ENCODE results near the gene LCN1.

The LCN1 gene

DNA sequence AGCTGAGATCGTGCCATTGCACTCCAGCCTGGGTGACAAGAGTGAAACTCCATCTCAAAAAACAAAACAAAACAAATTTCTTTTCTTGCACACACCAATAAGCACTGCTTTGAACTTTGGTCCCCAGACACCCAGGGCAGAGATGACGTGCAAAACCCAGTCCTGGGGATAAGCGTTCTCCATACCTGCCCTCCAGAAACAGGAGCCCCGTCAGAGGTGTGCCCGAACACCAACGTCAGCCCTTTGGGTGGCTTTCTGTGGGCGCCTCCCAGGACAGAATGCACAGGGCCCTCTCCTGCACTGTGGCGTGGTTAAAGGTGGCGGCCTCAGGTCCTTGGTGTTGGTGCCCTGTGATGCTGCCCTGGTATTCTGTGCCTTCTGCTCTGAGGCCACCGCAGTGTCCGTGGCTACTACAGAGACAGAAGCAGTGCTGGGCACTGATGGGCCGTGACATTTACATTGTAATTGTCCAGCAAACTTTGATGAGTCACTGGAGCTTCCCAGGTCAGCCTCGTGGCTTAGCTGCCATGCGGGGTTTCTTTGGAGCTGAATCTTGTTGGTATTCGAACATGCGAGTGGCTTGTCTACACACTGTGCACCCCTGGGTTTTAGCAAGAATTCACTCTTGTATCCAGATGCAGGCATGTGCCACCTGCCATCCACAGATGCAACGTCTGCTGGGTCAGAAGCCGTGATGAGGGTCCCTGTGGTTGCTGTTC, 31.9 kb upstream of the LCN1 start:
- no peak for DNase-seq

DNA sequence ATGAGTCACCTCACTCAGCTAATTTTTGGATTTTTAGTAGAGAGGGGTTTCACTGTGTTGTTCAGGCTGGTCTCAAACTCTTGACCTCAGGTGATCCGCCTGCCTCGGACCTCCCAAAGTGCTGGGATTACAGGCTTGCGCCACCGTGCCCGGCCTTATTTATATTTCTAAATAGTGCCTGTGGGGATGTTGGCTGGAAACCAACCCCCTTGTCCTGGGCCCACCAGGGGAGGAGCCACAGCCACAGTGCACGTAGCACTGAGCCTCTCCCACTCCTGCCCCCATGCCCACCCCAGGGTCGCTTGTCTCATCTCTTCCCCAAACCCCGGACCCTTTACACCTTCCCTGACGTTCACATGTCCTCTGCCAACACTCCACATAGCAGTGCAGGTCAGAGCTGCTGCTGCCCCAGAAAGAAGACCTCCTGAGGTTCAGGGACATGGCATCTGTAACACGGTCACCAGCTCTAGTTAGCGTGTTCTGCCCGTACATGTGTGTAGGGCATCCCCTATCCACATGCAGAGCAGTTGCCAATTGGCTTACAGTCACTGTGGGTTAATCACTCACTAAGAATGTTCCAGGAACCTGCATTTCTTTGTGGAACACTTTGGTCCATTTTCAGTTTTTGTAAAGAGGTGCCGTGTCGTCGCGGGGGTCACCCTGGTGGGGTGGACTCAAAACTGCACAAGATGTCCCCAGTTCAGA, 30.9 kb upstream of the LCN1 start:
- no peak for DNase-seq

GRCh38 chr9:135490980-135491464, 30.2 kb upstream of the LCN1 start:
- DNase-seq: no peak

DNA sequence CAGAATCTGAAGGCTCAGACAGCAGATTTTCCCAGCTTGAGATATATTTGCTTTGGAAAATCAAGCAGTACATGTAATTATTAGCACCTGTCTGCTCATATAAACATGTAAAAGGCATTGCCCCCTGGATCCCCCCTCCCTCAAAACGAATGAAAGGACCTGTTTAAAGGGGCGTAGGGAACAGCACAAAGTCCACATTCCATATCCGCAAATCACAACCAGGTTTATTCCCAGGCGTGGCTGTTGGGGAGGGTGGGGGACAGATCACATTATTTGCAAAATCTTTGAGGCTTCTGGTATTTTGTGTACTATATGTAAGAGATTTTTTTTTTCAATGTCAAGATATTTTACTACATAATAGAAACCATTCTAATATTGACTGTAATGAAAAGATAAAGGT, 29.5 kb upstream of the LCN1 start:
- no peak for DNase-seq

DNA sequence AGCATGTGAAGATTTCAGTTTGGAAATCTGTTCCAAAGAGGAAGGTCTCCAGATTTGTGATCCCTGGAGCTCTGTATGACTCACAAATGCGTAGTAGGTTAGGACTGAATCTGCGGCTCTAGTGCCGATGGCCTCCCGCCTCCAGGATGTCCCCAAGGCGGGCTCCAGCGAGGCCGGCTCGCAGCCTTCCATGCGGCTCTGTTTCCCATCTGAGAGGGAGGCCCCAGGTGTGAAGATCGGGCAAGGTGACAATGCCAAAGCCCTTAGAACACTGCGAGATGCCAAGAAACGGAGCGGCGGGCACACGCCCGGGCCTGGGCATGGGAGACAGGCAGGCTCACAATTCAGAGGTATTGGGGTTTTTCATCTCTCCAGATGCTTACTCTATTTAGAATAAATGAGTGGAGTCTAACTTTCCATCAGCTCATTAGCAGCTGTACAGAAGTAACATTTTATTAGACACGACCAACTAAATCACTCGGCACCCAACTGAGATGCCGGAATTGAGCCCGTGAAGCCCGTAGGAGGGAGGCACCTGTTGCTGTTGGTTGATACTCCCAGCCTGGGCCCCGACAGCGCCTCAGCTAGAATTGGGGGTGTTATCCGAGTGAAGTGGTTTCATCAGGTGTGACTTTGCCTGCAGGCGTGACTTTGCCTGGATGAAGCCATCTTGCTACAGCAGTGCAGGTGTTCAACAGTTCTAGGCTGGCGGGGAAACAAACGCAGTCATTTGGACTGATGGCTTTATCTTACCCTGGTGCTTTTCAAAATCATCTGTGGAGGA, 28.2 kb upstream of the LCN1 start:
- no peak for DNase-seq

GRCh38 chr9:135494791-135495559, 26.3 kb upstream of the LCN1 start:
- no peak for DNase-seq

GRCh38 chr9:135498381-135499126, 22.7 kb upstream of the LCN1 start:
- no peak for DNase-seq

- DNase-seq: peak; percentile 88 to 89
These were observed 21.7 kb upstream of the LCN1 start for GRCh38 chr9:135499326-135500070.

DNA sequence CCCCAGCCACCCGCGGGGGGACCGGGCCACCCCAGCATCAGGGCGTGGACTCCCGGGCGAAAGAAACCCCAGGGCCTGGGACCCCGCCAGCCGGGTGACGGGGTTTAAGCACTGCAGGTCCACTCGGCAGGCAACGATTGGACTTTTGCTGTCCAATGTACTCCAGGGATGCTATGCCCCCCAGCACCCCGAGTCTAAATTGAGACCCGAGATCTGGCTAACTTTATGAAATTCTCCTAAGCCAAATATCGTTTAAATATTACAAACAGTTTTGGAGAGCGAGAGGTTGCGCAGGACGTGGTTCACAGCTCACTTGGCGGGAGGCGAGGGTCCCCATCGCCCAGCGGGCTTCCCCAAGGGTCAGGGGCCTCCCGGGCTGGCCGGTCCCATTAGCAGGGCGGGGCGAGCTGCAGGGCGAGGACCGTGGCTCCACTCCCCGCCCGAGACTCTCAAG, 21.1 kb upstream of the LCN1 start:
- no peak for DNase-seq

GRCh38 chr9:135500525-135501260, 20.5 kb upstream of the LCN1 start, which contains the start of gene MRPS2:
TSS of gene MRPS2 (plus strand) at chr9:135500682. CDS start at chr9:135500711, 29 bp downstream.
- peak; percentile 87 to 89 for DNase-seq

DNA sequence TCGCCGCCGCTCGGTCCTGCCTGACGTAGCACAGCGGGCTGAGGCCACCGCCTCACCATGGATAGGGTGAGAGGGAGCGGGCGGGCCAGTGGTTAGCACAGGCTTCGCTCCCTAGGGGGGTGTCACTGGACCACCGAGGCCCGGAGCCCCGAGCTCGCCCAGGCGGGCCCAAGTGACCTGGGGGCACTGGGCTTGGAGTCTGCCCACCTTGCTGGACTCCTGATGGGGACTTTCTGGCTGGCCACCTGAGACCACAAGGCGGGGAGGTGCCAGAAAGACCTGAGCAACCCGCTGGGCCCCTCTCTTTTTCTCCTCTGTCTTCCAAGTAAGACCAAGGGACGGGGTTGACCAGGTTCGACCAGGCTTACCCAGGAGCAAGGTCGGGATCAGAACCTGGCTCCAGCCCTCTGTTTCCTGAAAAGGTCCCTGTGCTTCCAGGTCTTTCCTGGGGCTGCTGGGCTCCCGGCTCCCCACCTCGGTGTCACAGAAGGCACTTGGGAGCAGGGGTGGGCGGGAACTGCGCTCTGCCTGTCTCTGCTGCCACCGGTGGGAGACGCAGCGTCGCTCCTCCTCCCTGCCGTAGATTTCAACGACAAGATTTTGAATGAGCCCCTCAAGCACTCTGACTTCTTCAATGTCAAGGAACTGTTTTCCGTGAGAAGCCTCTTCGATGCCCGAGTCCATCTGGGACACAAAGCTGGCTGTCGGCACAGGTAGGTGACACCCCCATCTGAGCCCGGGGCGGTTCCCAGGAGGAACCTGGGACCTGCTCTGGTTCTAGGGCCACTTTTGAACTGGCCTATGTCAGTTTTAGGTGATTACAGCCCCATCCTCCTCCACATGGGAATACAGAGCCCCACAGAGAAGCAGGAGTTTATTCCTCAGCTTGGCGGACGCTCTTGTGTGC, 19.7 kb upstream of the LCN1 start:
- peak in 1 of 2 donors; percentile 39 for DNase-seq

GRCh38 chr9:135502168-135502872, 18.9 kb upstream of the LCN1 start:
- DNase-seq: no peak

- DNase-seq: no peak
These were observed 18.3 kb upstream of the LCN1 start for GRCh38 chr9:135502873-135503321.

DNA sequence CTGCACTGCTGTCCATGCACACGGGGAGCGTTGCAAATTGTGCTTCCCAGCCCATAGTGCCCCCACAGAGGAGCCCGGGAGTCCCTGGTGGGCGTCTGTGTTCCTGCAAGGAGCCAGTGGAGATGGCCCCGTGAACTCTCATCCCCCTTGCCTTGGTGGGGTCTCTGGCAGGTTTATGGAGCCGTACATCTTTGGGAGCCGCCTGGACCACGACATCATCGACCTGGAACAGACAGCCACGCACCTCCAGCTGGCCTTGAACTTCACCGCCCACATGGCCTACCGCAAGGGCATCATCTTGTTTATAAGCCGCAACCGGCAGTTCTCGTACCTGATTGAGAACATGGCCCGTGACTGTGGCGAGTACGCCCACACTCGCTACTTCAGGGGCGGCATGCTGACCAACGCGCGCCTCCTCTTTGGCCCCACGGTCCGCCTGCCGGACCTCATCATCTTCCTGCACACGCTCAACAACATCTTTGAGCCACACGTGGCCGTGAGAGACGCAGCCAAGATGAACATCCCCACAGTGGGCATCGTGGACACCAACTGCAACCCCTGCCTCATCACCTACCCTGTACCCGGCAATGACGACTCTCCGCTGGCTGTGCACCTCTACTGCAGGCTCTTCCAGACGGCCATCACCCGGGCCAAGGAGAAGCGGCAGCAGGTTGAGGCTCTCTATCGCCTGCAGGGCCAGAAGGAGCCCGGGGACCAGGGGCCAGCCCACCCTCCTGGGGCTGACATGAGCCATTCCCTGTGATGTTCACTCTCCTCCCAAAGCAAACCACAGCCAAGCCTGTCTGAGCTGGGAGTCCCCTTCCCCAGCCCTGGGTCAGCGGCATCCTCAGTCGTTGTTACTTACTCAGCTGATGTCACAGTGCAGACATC, 17.6 kb upstream of the LCN1 start:
- no peak for DNase-seq

DNA sequence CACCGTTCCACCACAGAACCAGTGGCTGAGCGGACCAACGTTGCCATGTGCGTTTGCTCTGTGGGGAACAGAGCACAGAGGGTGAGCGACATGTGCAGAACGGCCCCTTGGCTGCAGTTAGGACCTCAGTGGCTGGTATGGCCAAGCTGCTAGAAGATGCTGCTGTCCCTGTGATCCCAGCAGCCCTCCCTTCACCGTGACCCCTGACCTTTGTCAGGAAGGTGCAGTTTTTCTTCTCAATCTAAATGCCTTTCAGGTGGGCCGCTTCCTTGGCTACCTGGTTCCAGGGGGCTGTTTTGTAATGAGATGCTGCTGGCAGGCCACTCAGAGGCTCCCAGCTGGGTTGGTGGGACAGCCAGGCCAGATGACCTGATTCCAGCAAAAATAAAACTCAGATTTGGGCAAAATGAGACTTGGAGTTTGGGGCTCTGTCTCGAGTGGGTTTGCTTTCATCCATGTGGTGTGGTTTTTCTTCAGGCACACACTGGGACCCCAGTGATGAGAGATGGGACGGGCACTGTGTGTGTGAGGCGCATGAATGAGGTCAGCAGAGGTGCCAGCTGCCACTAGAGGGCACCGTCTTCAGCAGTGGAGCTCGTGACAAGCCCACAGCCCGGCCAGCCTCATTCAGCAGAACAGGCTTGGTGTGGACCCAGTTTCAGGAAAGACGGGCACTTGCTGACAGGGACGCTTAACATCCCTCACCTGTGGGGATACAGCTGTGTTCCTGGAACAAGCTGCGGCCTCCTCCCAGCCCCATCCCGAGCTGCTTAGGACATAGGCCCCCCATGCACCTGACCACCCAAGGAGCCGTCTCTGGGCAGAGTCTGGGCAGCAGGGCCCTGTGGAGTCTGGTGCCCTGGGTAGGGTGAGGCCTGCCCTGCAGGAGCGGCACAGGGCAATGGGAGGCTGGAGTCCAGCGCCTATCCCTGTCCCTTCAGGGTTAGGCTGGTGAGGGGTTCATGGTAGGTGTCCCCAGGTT, 16.7 kb upstream of the LCN1 start:
- peak; percentile 44 to 55 for DNase-seq
